Ishikawa (cell line): Measurements from ENCODE around the gene ALG14.

ENCODE experiments used
- CEBPB ChIP-seq: IDR thresholded peaks from 2 replicates; pipeline ENCODE4 v1.6.1; 2012
- CREB1 ChIP-seq: IDR thresholded peaks from 2 replicates; pipeline ENCODE4 v1.6.1; 2012; ENCODE audit warnings: low read depth
- EGR1 ChIP-seq: IDR thresholded peaks from 2 replicates; pipeline ENCODE4 v1.6.1; 2012
- EP300 ChIP-seq: IDR thresholded peaks from 2 replicates; pipeline ENCODE4 v1.6.1; 2012; ENCODE audit warnings: borderline replicate concordance
- FOXM1 ChIP-seq: IDR thresholded peaks from 2 replicates; pipeline ENCODE4 v1.6.1; 2012; ENCODE audit warnings: low read depth, borderline replicate concordance
- MAX ChIP-seq: IDR thresholded peaks from 2 replicates; pipeline ENCODE4 v1.6.1; 2012
- NFIC ChIP-seq: IDR thresholded peaks from 2 replicates; pipeline ENCODE4 v1.6.1; 2012
- RAD21 ChIP-seq: IDR thresholded peaks from 2 replicates; pipeline ENCODE4 v1.6.1; 2012; ENCODE audit warnings: low read depth
- REST ChIP-seq: IDR thresholded peaks from 2 replicates; pipeline ENCODE4 v1.6.1; 2012; ENCODE audit warnings: low read depth, mild to moderate bottlenecking
- TAF1 ChIP-seq: IDR thresholded peaks from 2 replicates; pipeline ENCODE4 v1.6.1; 2012; ENCODE audit warnings: low read depth, mild to moderate bottlenecking
- TCF12 ChIP-seq: IDR thresholded peaks from 2 replicates; pipeline ENCODE4 v1.6.1; 2012; ENCODE audit warnings: low read depth
- TEAD4 ChIP-seq: IDR thresholded peaks from 2 replicates; pipeline ENCODE4 v1.6.1; 2012
- USF1 ChIP-seq: IDR thresholded peaks from 2 replicates; pipeline ENCODE4 v1.6.1; 2012
- YY1 ChIP-seq: IDR thresholded peaks from 2 replicates; pipeline ENCODE4 v1.6.1; 2012; ENCODE audit warnings: low read depth
- ZBTB7A ChIP-seq: IDR thresholded peaks from 2 replicates; pipeline ENCODE4 v1.6.1; 2012; ENCODE audit warnings: low read depth

Gene ALG14

GRCh38 chr1:95118710-95119109, 46.0 kb upstream of the ALG14 start:
- TF ChIP-seq RAD21 (no peak), TEAD4 (no peak), TAF1 (no peak), EP300 (no peak), CEBPB (no peak), CREB1 (no peak), EGR1 (no peak), FOXM1 (no peak), NFIC (no peak), MAX (no peak), TCF12 (no peak), YY1 (no peak), ZBTB7A (no peak), USF1 (no peak), REST (no peak)

- TF ChIP-seq TCF12 (no peak), CEBPB (no peak), CREB1 (no peak), EGR1 (no peak), TAF1 (no peak), EP300 (no peak), USF1 (no peak), REST (no peak), ZBTB7A (no peak)
Measured at GRCh38 chr1:95118067-95118499, 45.3 kb upstream of the ALG14 start.

- TF ChIP-seq MAX (no peak), NFIC (peak; percentile 41; the same call in 1 of the 2 replicates)
Measured at GRCh38 chr1:95117207-95118066, 44.7 kb upstream of the ALG14 start, which contains the start of gene TLCD4. Gene TLCD4 (plus strand): TSS chr1:95117355. CDS start chr1:95143902, 26,547 bp downstream.

GRCh38 chr1:95116580-95117206, 43.9 kb upstream of the ALG14 start:
- TF ChIP-seq ZBTB7A (0 out of 2 replicates have a peak, but pooled peaks have one; percentile 76), CEBPB (no peak), TEAD4 (peak; percentile 65), TAF1 (peak; percentile 32; the same call in 1 of the 2 replicates), TCF12 (no peak), MAX (peak; percentile 70; the same call in 1 of the 2 replicates), YY1 (no peak), EGR1 (peak; percentile 87), FOXM1 (no peak), RAD21 (peak; percentile 51)

- no peak for TF ChIP-seq CREB1
- TF ChIP-seq CEBPB: peak; percentile 83
- TF ChIP-seq REST: no peak
- no peak for TF ChIP-seq USF1
Measured at GRCh38 chr1:95115708-95116137, 43.0 kb upstream of the ALG14 start.
